Measurements from ENCODE around the gene ANAPC13.

DNA sequence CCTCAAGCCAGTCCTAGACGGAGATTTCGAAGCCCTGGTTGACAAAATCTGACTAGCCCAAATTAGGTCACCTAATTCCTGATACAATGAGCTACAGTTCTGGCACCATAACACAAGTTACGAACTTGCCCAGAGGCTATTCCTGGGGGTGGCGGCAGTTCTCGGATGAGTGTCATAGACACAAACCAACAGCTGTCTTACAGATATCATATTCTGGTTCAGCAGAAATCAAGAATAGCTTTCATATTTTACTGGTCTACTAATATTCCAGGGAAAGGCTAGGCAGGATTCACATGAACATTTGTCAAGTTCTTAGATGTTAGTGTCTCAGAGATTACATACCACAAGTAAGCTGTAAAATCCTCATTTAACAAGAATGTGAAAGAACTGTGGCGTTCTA is 8.8 kb downstream of the ANAPC13 start:
- TF ChIP-seq, protein P1, sequence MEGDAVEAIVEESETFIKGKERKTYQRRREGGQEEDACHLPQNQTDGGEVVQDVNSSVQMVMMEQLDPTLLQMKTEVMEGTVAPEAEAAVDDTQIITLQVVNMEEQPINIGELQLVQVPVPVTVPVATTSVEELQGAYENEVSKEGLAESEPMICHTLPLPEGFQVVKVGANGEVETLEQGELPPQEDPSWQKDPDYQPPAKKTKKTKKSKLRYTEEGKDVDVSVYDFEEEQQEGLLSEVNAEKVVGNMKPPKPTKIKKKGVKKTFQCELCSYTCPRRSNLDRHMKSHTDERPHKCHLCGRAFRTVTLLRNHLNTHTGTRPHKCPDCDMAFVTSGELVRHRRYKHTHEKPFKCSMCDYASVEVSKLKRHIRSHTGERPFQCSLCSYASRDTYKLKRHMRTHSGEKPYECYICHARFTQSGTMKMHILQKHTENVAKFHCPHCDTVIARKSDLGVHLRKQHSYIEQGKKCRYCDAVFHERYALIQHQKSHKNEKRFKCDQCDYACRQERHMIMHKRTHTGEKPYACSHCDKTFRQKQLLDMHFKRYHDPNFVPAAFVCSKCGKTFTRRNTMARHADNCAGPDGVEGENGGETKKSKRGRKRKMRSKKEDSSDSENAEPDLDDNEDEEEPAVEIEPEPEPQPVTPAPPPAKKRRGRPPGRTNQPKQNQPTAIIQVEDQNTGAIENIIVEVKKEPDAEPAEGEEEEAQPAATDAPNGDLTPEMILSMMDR (optimal IDR thresholded peaks at IDR 0.05 in 1 of 3, IDR thresholded peaks at IDR 0.05 in 1 of 3, conservative IDR thresholded peaks at IDR 0.05 in 1 of 3; ENCODE audit: extremely low read depth in 1 of 3, insufficient read depth in 2 of 3, low read length in 3 of 3), result no peak
- TF ChIP-seq EZH2 (IDR thresholded peaks at IDR 0.05; ENCODE audit: low read length), result no peak
